BLaER1 treated with 17β-estradiol and CSF1 and Interleukin-3, amounts not matched to agents 10 nM and 100 nM (cell line): ENCODE results near the gene PRKG1.
"Not testable (repeated sequence)": the region's sequence is repeated elsewhere in the genome, so short reads cannot be mapped to it uniquely, and the experiment has no call there.

Experiments used
- H3K27ac ChIP-seq, 11 experiments: shearing (Covaris generic); formaldehyde crosslinking; 2 replicates each; pipeline ENCODE4 v1.8.1; 2022
- H3K27me3 ChIP-seq, 11 experiments: shearing (Covaris generic); formaldehyde crosslinking; 2 replicates each; pipeline ENCODE4 v1.8.1; 2022
- H3K36me3 ChIP-seq, 11 experiments: shearing (Covaris generic); formaldehyde crosslinking; 2 replicates each; pipeline ENCODE4 v1.8.1; 2022
- H3K4me1 ChIP-seq, 10 experiments: shearing (Covaris generic); formaldehyde crosslinking; 2 replicates each; pipeline ENCODE4 v1.8.1; 2022
- H3K4me2 ChIP-seq, 11 experiments: shearing (Covaris generic); formaldehyde crosslinking; 2 replicates each; pipeline ENCODE4 v1.8.1; 2022
- H3K4me3 ChIP-seq, 10 experiments: shearing (Covaris generic); formaldehyde crosslinking; 2 replicates each; pipeline ENCODE4 v1.8.1; 2022
- H3K9ac ChIP-seq, 11 experiments: shearing (Covaris generic); formaldehyde crosslinking; 2 replicates each; pipeline ENCODE4 v1.8.1; 2022
- H3K9me3 ChIP-seq, 11 experiments: shearing (Covaris generic); formaldehyde crosslinking; replicated peaks in 1 of 11; 2 replicates each; pipeline ENCODE4 v1.8.1; 2022
- H4K20me1 ChIP-seq, 11 experiments: shearing (Covaris generic); formaldehyde crosslinking; 2 replicates each; pipeline ENCODE4 v1.8.1; 2022
- Cebpa-rat ChIP-seq, 11 experiments: shearing (Covaris generic); IDR thresholded peaks; 2 replicates each; pipeline ENCODE4 v1.8.1; 2022

Gene PRKG1

DNA sequence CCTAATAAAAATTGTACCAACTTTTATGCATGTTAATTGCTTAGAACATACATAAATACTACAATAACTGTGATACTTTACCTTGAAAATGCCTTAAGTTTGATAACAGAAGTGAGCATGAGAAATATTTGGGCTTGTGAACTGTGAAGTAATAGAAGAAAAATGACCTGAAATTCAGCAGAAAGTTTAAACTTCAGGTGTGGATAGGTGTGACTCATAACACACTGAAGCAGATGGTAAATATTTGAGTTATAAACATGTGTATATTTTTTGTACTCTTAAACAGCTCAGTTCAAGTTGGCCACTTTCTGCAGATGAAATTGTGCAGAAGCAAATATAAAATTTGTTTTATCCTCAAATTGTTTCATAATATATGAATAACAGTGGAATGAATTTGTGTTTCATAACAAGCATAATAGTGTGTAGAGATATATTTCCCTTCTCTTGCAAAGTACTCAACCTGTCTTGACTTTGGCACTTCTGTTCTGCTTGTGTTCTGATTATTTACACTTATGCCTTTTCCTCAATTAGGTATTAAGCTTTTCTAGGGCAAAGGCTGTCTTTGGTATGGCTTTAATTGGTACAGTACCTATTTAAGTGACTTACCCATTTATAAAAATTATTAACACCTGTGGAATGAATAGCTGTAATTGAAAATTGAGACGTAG is 122.4 kb downstream of the PRKG1 start:
- no peaks in the 10 kb centered on the region for H3K4me1 ChIP-seq
- no peaks in the 10 kb centered on the region for H3K9me3 ChIP-seq
- no peaks in the 10 kb centered on the region for H3K36me3 ChIP-seq
- no peak overlapping the region for H3K4me2 ChIP-seq
- no peak overlapping the region for H3K27ac ChIP-seq
- no peak overlapping the region for H3K4me3 ChIP-seq
- TF ChIP-seq Cebpa-rat (IDR thresholded peaks at IDR 0.05) = no peak
- H3K9ac ChIP-seq = no peak overlapping the region
- H4K20me1 ChIP-seq = no peaks in the 10 kb centered on the region
- H3K27me3 ChIP-seq = no peaks in the 10 kb centered on the region

DNA sequence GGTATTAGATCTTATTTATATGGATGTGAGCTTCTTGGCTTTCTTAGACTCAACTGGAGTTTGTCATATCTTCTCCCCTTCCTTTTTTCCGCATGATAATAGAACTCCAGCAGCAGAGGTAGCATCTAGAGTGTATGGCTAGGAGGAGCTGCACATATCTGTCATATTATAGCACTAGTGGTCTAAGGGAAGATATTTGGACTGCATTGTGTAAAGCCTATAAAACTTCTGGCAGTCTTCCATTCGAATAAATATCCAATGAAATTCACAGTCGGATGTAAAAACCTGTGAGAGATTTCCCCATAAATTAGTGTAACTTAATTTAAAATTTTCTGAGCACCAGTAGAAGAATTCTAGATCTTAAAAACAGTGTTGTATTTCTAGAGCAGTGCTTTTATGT is 123.9 kb downstream of the PRKG1 start:
- Histone ChIP-seq H3K27me3 (no peaks in the 10 kb centered on the region), H3K9me3 (no peaks in the 10 kb centered on the region), H3K4me1 (no peaks in the 10 kb centered on the region), H3K27ac (no peak overlapping the region), H3K9ac (no peak overlapping the region), H3K4me3 (no peak overlapping the region), H4K20me1 (no peaks in the 10 kb centered on the region), H3K4me2 (no peak overlapping the region), H3K36me3 (no peaks in the 10 kb centered on the region)
- TF ChIP-seq Cebpa-rat (IDR thresholded peaks at IDR 0.05) = no peak

DNA sequence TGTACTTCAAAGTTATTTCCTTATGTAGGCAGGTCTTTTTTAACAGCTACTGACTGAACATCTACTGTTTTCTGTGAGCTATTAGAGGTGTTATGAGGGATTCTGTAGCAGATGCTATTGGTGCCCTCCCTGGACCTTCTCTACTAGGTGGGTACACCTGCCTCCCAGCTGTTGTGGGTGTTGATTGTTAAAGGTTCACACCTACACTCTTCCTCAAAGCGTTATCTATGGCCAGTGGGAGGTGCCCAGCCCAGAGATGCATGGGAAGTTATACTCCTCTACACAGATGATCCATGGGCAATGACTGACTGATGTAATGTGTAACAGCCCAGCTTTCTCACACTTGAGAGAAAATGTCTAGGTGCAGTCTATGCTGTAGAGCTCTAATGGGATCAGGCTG is 127.7 kb downstream of the PRKG1 start:
- Histone ChIP-seq H3K4me2 (no peak overlapping the region), H3K4me3 (no peak overlapping the region), H3K9me3 (no peaks in the 10 kb centered on the region), H3K27ac (no peak overlapping the region), H3K36me3 (no peaks in the 10 kb centered on the region), H3K9ac (no peak overlapping the region), H3K27me3 (no peaks in the 10 kb centered on the region), H4K20me1 (no peaks in the 10 kb centered on the region), H3K4me1 (peaks cover 0 to 8% (median 0%) of the 10 kb centered on the region in 10 experiments; a peak in 3 of 20 replicates)
- TF ChIP-seq Cebpa-rat (IDR thresholded peaks at IDR 0.05) = no peak

DNA sequence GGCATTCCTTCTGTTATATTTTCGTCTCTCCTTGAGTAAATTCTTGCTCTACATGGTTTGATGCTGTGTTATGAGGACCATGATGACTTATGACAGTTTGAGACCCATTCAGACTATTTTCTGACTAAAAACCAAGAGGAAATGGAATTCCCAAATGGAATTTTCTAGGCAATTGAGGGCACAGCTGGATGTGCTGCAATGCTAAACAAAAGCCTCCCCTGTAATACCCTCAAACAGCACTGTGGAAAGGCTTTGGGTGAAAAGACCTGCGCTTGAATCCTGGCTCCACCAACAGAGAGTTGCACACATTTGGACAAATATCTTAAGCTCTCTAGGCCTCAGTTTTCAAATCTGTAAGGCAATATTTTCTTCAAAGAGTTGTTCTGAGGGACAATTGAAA is 129.1 kb downstream of the PRKG1 start:
- Histone ChIP-seq H3K4me3 (no peak overlapping the region), H3K9ac (no peak overlapping the region), H3K27me3 (no peaks in the 10 kb centered on the region), H3K27ac (no peak overlapping the region), H3K4me2 (no peak overlapping the region), H3K4me1 (peaks cover 0 to 10% (median 0%) of the 10 kb centered on the region in 10 experiments; a peak in 3 of 20 replicates), H3K36me3 (no peaks in the 10 kb centered on the region), H3K9me3 (no peaks in the 10 kb centered on the region), H4K20me1 (no peaks in the 10 kb centered on the region)
- TF ChIP-seq Cebpa-rat (IDR thresholded peaks at IDR 0.05) = no peak

DNA sequence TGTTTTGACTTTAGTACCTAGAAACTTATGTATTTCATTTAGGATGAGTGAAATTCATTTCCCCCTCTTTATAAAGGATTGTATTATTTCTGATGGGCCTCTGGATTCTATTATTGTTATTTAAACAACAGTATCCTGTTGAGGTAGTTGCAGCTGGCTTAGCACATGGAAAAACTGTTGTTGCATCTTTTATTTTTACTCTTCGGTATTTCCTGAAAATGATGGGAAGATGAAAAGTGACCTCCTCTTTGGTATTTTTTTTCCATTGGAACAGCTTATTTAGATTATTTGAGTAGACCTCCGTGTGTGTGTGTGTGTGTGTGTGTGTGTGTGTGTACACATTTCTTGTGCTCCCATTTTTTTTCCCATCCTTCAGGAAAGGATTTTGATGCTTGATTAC is 129.8 kb downstream of the PRKG1 start:
- H3K36me3 ChIP-seq = no peaks in the 10 kb centered on the region
- no peaks in the 10 kb centered on the region for H3K27me3 ChIP-seq
- no peaks in the 10 kb centered on the region for H3K9me3 ChIP-seq
- H3K4me3 ChIP-seq = no peak overlapping the region
- no peak overlapping the region for H3K9ac ChIP-seq
- TF ChIP-seq Cebpa-rat (IDR thresholded peaks at IDR 0.05) = no peak
- H3K4me1 ChIP-seq = peaks cover 0 to 10% (median 0%) of the 10 kb centered on the region in 10 experiments; a peak in 3 of 20 replicates
- H3K27ac ChIP-seq = no peak overlapping the region
- no peak overlapping the region for H3K4me2 ChIP-seq
- no peaks in the 10 kb centered on the region for H4K20me1 ChIP-seq

DNA sequence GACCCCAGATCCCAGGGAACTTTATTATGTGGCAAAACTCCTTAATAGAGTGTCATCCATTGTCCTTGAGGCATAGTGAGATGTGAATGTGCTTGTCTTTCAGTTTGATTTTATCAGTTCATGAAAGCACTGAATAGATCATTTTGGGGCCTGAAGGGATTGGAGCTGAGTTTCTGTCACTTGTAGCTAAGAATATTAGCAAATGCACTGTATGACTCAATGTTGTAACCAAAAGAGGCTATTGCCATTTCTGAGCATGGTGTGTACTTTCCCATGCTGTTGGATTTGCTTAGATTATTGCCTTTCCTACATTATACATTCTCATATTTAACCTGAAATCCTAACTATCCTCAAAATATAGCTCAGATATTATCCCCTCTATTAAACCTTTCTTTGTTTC is 130.4 kb downstream of the PRKG1 start:
- Histone ChIP-seq H3K27ac (no peak overlapping the region), H4K20me1 (no peaks in the 10 kb centered on the region), H3K4me1 (peaks cover 0 to 10% (median 0%) of the 10 kb centered on the region in 10 experiments; a peak in 3 of 20 replicates), H3K4me2 (no peak overlapping the region), H3K9me3 (no peaks in the 10 kb centered on the region), H3K27me3 (no peaks in the 10 kb centered on the region), H3K9ac (no peak overlapping the region), H3K36me3 (no peaks in the 10 kb centered on the region), H3K4me3 (no peak overlapping the region)
- TF ChIP-seq Cebpa-rat (IDR thresholded peaks at IDR 0.05) = no peak

DNA sequence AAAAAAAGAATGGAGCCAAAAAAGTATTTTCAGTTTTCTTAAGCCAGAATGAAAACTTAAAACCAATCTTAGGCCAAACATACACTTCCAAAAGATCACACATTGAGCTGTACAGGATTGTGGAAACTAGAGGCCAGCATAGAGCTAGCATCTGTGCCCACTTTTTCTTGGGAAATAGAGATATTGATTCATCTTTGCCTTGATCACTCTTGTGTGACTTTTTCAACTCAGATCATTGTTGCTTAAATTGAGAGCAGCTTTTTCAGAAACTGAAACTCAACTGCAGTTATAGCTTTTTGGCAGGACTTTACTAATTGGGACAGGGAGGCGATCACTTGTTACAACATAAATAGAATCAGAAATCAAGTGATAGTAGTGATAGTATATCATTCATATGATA is 132.2 kb downstream of the PRKG1 start:
- Histone ChIP-seq H3K36me3 (no peaks in the 10 kb centered on the region), H3K9ac (no peak overlapping the region), H3K27ac (peak overlapping the region in 1 of 11 experiments; percentile 19; a peak in 1 of 22 replicates), H3K4me2 (peak overlapping the region in 1 of 11 experiments; percentile 12; a peak in 1 of 22 replicates), H3K27me3 (no peaks in the 10 kb centered on the region), H4K20me1 (no peaks in the 10 kb centered on the region), H3K4me3 (no peak overlapping the region), H3K4me1 (peaks cover 0 to 10% (median 0%) of the 10 kb centered on the region in 10 experiments; a peak in 3 of 20 replicates), H3K9me3 (no peaks in the 10 kb centered on the region)
- TF ChIP-seq Cebpa-rat (IDR thresholded peaks at IDR 0.05) = no peak

DNA sequence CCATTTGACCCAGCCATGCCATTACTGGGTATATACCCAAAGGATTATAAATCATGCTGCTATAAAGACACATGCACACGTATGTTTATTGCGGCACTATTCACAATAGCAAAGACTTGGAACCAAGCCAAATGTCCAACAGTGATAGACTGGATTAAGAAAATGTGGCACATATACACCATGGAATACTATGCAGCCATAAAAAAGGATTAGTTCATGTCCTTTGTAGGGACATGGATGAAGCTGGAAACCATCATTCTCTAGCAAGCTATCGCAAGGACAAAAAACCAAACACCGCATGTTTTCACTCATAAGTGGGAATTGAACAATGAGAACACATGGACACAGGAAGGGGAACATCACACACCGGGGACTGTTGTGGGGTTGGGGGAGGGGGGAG is 138.7 kb downstream of the PRKG1 start:
- not testable (repeated sequence) for H4K20me1 ChIP-seq, H3K4me1 ChIP-seq, H3K9ac ChIP-seq, H3K27me3 ChIP-seq, H3K9me3 ChIP-seq, H3K27ac ChIP-seq, H3K36me3 ChIP-seq, H3K4me2 ChIP-seq, H3K4me3 ChIP-seq

DNA sequence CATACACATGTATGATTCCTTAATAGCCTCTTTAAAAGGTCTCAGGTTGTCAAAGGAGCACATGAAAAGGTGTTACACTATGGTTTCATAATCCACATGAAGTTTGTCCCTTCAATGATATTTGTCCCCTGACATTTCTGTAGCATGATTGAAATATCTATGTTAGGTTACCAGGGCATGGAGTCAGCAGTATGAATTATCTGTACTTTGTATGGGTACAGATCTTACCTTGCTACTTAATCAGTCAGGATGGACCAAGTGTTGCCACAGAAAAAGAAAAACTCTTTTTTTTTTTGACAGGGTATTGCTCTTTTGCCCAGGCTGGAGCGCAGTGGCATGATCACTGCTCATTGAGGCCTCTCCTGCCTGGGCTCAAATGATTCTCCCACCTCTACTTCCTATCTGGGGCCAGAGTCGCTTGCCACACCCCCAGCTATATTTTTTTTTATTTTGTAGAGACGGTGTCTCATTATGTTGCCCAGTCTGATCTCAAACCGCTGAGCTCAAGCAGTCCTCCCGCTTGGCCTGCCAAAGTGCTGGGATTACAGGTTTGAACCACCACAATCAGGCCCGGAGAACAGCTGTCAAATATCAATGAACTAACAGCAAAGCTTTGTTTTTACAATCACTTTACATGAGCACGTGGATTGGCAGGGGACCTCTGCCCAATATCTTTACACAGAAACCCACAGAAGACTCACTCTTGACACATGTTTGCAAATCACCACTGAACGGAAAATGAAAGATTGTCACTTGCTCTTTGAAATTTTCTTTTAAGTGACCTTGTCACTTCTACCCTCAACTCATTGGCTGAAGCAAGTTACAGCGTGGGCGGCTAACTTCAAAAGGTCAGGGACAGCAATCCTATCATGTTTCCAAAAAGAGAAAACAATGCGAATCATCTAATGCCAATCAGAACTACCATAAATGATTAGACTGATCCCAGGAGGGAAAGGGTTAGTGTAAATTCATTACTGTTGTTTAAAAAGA is 140.2 kb downstream of the PRKG1 start:
- Histone ChIP-seq H3K9me3 (no peaks in the 10 kb centered on the region), H3K4me2 (no peak overlapping the region), H3K36me3 (no peaks in the 10 kb centered on the region), H3K4me3 (no peak overlapping the region), H3K4me1 (no peaks in the 10 kb centered on the region), H3K9ac (no peak overlapping the region), H3K27me3 (no peaks in the 10 kb centered on the region), H3K27ac (no peak overlapping the region), H4K20me1 (no peaks in the 10 kb centered on the region)
- TF ChIP-seq Cebpa-rat (IDR thresholded peaks at IDR 0.05) = no peak
